GM12864 (cell line): ENCODE results near the gene FGD1.

ENCODE experiments used
- DNase-seq: peaks from one replicate; pipeline ENCODE4 v3.0.0-alpha.2; 2011; ENCODE audit warnings: low read depth
- H3K4me3 ChIP-seq: 2 replicates; pipeline ENCODE4 v1.5.1; 2011; ENCODE audit warnings: mild to moderate bottlenecking, low read depth, low read length, control low read depth
- CTCF ChIP-seq: IDR thresholded peaks from 2 replicates; pipeline ENCODE4 v1.5.1; 2011; ENCODE audit warnings: low read depth, mild to moderate bottlenecking, moderate library complexity, low read length, control low read depth, inconsistent platforms; ENCODE audit errors: missing control alignments

Gene FGD1

GRCh38 chrX:54484666-54485065 lies 11.4 kb downstream of the FGD1 start:
- no peak for DNase-seq
- TF ChIP-seq CTCF: no peak
- no peak overlapping the region for H3K4me3 ChIP-seq

GRCh38 chrX:54483946-54484345 lies 12.1 kb downstream of the FGD1 start:
- DNase-seq: no peak
- no peak overlapping the region for H3K4me3 ChIP-seq
- no peak for TF ChIP-seq CTCF

GRCh38 chrX:54482839-54483593 lies 13.0 kb downstream of the FGD1 start:
- no peak for TF ChIP-seq CTCF
- no peak for DNase-seq
- H3K4me3 ChIP-seq: no peak overlapping the region

- TF ChIP-seq CTCF: no peak
- H3K4me3 ChIP-seq: no peak overlapping the region
- DNase-seq: no peak
These were observed 16.6 kb downstream of the FGD1 start for GRCh38 chrX:54479136-54480111.

- no peak for DNase-seq
- no peak overlapping the region for H3K4me3 ChIP-seq
- no peak for TF ChIP-seq CTCF
These were observed 21.8 kb downstream of the FGD1 start for GRCh38 chrX:54473993-54474859.

GRCh38 chrX:54470054-54470760 lies 25.8 kb downstream of the FGD1 start:
- DNase-seq: no peak
- no peak for TF ChIP-seq CTCF
- H3K4me3 ChIP-seq: no peak overlapping the region
